ENCODE results near the gene ZNF565.
"Not testable (repeated sequence)": the region's sequence is repeated elsewhere in the genome, so short reads cannot be mapped to it uniquely, and the experiment has no call there.

ZNF565 gene

DNA sequence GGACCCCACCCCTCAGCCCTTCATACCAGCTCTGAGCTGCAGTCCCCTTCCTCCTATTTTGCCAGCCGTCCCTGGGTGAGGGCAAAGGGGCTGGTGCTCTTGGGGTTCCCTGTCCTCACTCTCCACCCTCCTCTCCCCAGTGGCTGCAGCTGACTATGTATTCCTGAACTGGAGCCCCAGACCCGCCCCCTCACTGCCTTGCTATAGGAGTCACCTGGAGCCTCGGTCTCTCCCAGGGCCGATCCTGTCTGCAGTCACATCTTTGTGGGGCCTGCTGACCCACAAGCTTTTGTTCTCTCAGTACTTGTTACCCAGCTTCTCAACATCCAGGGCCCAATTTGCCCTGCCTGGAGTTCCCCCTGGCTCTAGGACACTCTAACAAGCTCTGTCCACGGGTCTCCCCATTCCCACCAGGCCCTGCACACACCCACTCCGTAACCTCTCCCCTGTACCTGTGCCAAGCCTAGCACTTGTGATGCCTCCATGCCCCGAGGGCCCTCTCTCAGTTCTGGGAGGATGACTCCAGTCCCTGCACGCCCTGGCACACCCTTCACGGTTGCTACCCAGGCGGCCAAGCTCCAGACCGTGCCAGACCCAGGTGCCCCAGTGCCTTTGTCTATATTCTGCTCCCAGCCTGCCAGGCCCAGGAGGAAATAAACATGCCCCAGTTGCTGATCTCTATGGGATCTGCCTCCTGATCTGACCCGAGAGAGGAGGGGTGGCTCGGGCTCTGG is 64.6 kb downstream of the ZNF565 start:
- no peak for DNase-seq

DNA sequence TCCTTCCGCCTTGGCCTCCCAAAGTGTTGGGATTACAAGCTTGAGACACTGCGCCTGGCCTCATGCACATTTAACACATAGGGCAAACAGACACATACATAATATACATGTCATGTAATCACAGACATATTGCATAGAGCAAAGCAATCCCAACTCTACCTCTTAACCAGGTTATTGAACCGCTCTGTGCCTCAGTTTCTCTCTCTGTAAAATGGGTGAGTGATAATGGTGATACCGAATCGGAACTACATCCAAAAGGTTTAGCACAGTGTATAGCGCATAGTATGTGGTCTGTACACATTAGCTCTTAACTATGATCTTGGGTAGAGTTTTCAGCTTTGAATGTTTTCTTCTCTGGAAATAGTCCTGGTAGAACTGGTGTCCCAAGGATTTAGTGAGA is 69.8 kb downstream of the ZNF565 start:
- no peak for DNase-seq

DNA sequence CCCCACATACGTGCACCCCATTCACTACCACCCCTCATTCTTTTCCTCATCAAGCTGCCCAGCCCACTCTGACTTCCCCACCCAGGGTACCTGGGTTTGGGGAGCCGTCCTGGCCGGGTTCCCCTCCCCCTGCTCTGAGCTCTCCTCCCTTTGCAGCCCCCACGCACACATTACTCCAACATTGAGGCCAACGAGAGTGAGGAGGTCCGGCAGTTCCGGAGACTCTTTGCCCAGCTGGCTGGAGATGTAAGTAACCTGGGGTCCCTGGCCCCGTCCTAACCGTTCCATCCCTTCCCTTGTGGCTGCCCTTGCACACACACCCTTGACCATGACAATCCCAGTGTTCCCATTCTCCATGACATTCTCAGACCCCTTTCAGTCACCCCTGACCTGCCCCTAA is 72.0 kb downstream of the ZNF565 start:
- no peak for DNase-seq

- DNase-seq: no peak
These were observed 72.4 kb downstream of the ZNF565 start for GRCh38 chr19:36142046-36142445.

DNA sequence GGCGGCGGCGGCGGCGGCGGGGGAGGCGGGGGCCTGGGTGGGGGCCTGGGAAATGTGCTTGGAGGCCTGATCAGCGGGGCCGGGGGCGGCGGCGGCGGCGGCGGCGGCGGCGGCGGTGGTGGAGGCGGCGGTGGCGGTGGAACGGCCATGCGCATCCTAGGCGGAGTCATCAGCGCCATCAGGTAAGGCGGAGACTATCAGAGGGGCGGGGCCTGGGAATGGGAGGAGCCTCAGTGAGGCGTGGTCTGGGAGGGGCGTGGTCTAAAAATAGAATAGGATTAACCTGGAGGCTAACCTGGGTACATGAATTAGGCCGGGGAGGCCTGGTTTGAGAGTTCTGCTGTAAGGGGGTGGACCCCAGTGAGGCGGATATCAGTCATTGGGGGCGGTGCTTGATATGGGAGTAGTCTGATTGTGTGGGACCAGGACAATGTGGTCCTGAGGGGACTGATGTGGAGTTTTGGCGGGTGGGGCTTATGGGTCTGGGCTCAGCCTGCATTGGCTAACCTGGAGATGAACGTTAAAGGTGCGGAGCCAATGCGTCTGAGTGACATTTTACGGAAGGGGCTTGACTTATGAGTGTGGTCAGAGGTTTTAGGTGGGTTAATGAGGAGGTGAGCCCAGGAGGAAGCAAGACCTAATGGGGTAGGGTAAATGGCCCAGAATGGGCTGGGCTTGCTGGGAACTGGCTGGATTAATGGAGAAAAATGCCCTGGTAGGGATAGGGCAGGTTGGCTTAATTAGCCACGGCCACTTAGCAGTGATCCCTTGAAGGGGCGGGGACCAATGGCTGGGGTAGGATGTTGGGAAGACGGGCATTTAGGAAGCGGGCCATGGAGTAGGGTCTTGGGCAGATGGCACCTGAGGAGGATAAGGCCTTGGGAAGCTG is 73.2 kb downstream of the ZNF565 start:
- DNase-seq: peak; percentile 92

GRCh38 chr19:36140304-36141038 is 74.0 kb downstream of the ZNF565 start:
- DNase-seq: no peak

GRCh38 chr19:36139473-36140303 is 74.8 kb downstream of the ZNF565 start, which contains the start of gene CAPNS1:
Gene CAPNS1, plus strand, starts transcription at chr19:36140066. Its CDS starts 946 bp downstream, at chr19:36141012.
- DNase-seq: peak; percentile 94

GRCh38 chr19:36139120-36139472 is 75.4 kb downstream of the ZNF565 start:
- no peak for DNase-seq

GRCh38 chr19:36136964-36137686 is 77.3 kb downstream of the ZNF565 start:
- no peak for DNase-seq

DNA sequence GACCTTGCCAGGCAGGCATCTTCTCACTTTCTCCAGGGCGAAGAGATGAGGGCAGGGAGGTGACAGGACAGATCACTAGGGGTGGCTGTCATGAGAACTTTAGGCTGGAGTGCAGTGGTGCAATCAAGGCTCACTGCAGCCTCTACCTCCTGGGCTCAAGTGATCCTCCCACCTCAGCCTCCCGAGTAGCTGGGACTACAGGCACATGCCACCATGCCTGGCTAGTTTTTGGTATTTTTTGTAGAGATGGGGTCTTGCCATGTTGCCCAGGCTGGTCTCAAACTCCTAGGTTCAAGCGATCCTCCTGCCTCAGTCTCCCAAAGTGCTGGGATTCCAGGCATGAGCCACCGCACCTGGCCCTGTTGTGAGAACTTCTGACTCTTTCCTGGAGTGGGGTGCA is 79.6 kb downstream of the ZNF565 start:
- DNase-seq: not testable (repeated sequence)

Measured in activated CD4-positive, CD25-positive, alpha-beta regulatory T cell treated with anti-CD3 and anti-CD28 coated beads, Interleukin-2, amount 50 U/mL, for 72 hours (primary cell).